Dendritic cell treated with granulocyte-macrophage colony-stimulating factor and Interleukin-4, amounts not matched to agents 40 ng/mL and 50 ng/mL, for 4 days (primary cell): ENCODE measurements around the gene ADCY9.
"Not testable (repeated sequence)": the region's sequence is repeated elsewhere in the genome, so short reads cannot be mapped to it uniquely, and the experiment has no call there.

ENCODE experiments used
- H3K27ac Mint-ChIP-seq: one replicate; pipeline ENCODE4 v1.8.0; 2022; ENCODE audit warnings: mild to moderate bottlenecking, mixed read lengths
- H3K27me3 Mint-ChIP-seq: one replicate; pipeline ENCODE4 v1.8.0; 2022; ENCODE audit warnings: mild to moderate bottlenecking, mixed read lengths
- H3K36me3 Mint-ChIP-seq: one replicate; pipeline ENCODE4 v1.8.0; 2022; ENCODE audit warnings: low read depth, mixed read lengths
- H3K4me1 Mint-ChIP-seq: one replicate; pipeline ENCODE4 v1.8.0; 2022; ENCODE audit warnings: low read depth, mixed read lengths
- H3K4me3 Mint-ChIP-seq: one replicate; pipeline ENCODE4 v1.8.0; 2022; ENCODE audit warnings: mild to moderate bottlenecking, moderate library complexity, mixed read lengths
- H3K9me3 Mint-ChIP-seq: one replicate; pipeline ENCODE4 v1.8.0; 2022; ENCODE audit warnings: mixed read lengths
- intact Hi-C: fragments of 100-400 bp; cut with micrococcal nuclease; formaldehyde crosslinking; loops from one replicate; pipeline ENCODE4 v1.15.0; 2022

ADCY9 gene

DNA sequence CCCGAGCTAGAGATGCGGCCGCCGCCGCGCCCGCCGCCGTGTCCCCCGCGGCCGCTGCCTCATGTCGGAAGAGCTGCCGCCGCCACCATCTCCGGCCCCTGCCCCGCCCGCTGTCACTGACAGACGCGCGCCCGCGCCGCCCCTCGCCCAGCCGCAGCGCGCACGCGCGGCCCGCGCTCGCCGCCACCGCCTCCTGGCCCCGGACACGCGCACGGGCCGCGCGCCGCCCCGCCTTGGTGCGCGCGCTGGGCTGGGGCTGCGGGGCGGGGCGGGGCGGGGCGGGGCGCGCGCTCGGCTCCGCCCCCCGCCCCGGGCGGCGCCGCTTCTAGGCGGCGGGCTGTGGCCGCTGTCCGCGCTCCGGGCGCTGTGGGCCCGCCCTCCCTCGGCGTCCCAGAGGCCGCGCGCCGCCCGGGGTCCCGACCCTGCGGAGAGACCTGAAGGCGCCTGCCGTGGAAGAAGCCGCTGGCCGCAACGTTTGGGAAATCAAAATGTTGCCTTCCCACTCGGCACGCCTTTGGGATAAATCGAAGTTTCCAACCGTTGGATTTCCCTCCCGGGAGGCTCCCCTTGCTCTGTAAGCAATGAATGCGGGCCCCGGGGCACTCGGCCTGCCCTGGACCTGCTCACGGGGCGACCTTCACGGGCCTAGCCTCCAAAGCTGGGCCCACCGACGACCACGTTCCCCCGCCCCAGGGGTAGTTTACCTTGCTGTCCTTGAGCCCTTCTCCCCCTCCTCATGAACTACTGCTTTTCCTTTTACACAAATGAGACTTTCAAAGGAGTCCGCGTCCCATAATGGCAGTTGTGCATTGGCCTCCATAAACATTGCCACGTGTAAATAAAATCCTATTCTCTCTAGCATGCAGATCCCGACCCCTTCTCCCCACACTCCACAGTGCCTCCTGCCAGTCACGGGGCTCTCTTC lies at the start of gene ADCY9:
ADCY9 (minus strand) TSS at position 118 of the 925 bp plus-strand sequence. CDS start 1,000 bp downstream, outside the sequence.
- intact Hi-C loops: loop anchor here (2.0 to 10.0 kb wide), 2 partner anchors 132 to 136 kb away; no protein-coding TSS in a partner anchor
- Mint-ChIP-seq H3K27ac (peak within 1 kb of the TSS; percentile 64), H3K4me1 (peaks cover 48% of the 10 kb centered on the region), H3K4me3 (peak within 1 kb of the TSS; percentile 84), H3K9me3 (no peaks in the 10 kb centered on the region), H3K27me3 (peaks cover 38% of the 10 kb centered on the region), H3K36me3 (peaks cover 13% of the 10 kb centered on the region)

DNA sequence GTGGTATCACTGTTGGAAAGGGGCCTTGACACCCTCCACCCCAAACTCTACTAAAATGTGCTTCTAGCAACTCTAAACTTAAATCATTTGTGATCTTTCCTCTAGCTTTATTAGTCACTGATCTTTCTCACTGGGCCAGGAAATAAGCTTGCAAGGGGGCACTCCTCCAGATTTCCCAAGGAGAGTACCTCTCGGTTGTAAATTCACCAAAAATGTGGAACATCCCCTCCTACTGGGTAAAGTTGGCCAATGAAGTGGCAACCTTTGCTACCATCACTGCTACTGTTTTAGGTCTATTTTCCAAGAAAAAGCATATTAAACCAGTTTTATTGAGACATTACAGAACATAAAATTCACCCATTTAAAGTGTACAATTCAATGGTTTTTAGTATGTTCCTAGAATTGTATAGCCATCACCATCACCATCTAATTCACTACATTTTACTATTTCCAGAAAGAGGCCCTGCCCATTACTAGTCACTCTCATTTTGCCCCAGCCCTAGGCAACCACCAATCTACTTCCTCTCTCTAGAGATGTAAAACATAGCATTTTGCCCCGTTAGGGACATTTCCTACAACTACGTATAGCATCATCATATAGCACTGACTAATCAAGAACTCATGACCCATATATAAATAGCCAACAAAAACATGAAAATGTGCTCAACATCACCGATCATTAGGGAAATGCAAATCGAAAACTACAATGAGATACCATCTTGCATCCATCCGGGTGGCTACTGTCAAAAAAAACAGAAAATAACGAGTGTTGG lies 44.6 kb upstream of the ADCY9 start:
- Mint-ChIP-seq H3K4me3 (no peak overlapping the region), H3K9me3 (no peaks in the 10 kb centered on the region), H3K4me1 (peaks cover 24% of the 10 kb centered on the region), H3K36me3 (no peaks in the 10 kb centered on the region), H3K27ac (no peak overlapping the region), H3K27me3 (peaks cover 24% of the 10 kb centered on the region)
- intact Hi-C loops: no loop called here

DNA sequence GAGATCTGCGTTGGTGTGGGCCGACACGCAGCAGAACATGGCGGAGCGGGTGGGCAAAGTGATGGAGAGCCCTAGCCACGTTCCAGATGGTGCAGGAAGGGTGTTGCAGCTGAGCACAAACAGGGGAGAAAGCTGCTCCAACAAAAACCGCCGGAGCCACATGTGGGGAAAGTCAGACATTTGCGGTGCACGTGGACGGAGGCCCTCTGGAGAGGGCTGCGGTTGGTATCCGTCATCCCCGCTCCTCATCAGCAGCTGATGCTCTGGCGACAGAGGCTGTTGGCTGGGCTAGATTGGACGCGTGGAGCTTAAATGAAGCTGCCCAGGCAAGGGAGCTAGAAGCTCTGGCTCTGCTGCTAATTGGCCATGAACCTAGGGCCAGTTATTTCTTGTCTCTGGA lies 43.5 kb upstream of the ADCY9 start:
- no peak overlapping the region for H3K4me3 Mint-ChIP-seq
- no peak overlapping the region for H3K27ac Mint-ChIP-seq
- peaks cover 24% of the 10 kb centered on the region for H3K4me1 Mint-ChIP-seq
- no peaks in the 10 kb centered on the region for H3K9me3 Mint-ChIP-seq
- no peaks in the 10 kb centered on the region for H3K36me3 Mint-ChIP-seq
- peaks cover 34% of the 10 kb centered on the region for H3K27me3 Mint-ChIP-seq
- intact Hi-C loops: no loop called here

DNA sequence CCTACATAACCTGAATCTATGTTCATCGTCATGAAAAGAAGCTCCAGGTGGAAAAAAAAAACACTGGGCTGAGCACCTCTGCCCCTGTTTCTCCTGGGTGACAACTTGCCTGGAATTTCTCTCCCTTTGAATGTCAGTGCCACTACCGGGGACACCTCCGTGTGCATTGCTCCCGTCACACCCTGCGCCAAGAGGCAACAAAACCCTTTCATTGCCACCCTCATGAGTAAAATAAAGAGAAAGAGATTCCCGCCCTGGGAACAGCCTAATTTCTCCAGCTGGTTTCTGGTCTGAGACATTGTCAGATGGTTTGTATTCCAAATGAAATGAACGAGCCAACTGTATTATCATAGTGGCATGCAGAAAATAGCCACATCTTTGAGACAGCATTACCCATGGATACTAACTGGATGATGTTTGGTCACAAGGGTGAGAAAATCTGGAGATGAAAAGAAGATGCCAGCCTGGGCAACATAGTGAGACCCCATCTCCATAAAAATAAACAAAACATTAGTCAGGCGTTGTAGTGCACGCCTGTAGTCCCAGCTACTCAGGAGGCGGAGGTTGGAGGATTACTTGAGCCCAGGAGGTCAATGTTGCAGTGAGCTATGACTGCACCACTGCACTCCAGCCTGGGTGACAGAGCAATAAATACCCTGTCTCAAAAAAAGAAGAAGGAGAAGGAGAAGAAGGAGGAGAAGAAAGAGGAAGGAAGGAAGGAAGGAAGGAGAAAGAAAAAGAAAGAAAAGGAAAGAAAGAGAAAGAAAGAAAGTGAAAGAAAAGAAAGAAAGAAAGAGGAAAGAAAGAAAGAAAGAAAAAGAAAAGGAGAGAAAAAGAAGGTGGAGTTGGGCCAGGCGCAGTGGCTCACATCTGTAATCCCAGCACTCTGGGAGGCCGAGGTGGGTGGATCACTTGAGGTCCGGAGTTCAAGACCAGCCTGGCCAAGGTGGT lies 42.2 kb upstream of the ADCY9 start:
- Mint-ChIP-seq H3K4me3 (no peak overlapping the region), H3K36me3 (no peaks in the 10 kb centered on the region), H3K27ac (no peak overlapping the region), H3K9me3 (no peaks in the 10 kb centered on the region), H3K4me1 (peaks cover 24% of the 10 kb centered on the region), H3K27me3 (peaks cover 46% of the 10 kb centered on the region)
- intact Hi-C loops: no loop called here

DNA sequence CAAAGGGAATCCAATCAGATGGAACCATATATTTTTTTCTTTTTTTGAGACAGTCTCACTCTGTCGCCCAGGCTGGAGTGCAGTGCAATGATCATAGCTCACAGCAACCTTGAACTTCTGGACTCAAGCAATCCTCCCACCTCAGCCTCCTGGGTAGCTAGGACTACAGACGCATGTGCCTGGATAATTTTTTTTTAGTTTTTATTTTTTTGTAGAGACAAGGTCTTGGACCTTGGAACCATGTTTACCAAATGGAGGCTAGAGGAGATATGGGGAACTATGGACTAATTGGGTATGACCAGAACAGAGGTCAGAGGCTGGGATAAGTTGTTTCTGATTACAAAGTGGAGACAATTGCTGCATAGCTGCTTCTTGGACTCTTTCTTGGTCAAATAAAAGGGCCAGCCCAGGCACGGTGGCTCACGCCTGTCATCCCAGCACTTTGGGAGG lies 41.2 kb upstream of the ADCY9 start:
- intact Hi-C loops: no loop called here
- H3K9me3 Mint-ChIP-seq: no peaks in the 10 kb centered on the region
- no peak overlapping the region for H3K4me3 Mint-ChIP-seq
- peaks cover 47% of the 10 kb centered on the region for H3K27me3 Mint-ChIP-seq
- H3K36me3 Mint-ChIP-seq: no peaks in the 10 kb centered on the region
- H3K27ac Mint-ChIP-seq: no peak overlapping the region
- H3K4me1 Mint-ChIP-seq: peaks cover 24% of the 10 kb centered on the region

DNA sequence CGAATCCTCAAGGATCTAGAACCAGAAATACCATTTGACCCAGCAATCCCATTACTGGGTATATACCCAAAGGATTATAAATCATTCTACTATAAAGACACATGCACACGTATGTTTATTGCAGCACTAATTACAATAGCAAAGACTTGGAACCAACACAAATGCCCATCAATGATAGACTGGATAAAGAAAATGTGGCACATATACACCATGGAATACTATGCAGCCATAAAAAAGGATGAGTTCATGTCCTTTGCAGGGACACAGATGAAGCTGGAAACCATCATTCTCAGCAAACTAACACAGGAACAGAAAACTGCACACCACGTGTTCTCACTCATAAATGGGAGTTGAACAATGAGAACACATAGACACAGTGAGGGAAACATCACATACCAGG lies 40.3 kb upstream of the ADCY9 start:
- intact Hi-C loops, H3K36me3 Mint-ChIP-seq, H3K27ac Mint-ChIP-seq, H3K4me3 Mint-ChIP-seq, H3K9me3 Mint-ChIP-seq: not testable (repeated sequence)
- Mint-ChIP-seq H3K4me1 (peaks cover 24% of the 10 kb centered on the region), H3K27me3 (peaks cover 47% of the 10 kb centered on the region)

DNA sequence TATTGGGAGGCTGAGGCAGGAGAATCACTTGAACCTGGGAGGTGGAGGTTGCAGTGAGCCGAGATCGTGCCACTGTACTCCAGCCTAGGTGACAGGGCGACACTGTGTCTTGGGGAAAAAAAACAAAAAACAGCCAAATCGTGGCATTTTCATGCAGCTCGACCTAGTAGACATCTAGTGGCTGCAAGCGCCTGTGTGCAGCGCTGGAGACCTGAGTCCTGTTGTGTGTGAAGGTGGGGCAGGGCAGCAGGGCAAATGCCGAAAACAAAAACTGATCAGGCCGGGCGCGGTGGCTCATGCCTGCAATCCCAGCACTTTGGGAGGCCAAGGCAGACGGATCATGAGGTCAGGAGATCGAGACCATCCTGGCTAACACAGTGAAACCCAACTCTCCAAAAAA lies 37.1 kb upstream of the ADCY9 start:
- H3K4me1 Mint-ChIP-seq, H3K4me3 Mint-ChIP-seq, H3K36me3 Mint-ChIP-seq, H3K9me3 Mint-ChIP-seq, H3K27ac Mint-ChIP-seq, intact Hi-C loops: not testable (repeated sequence)
- H3K27me3 Mint-ChIP-seq: peaks cover 38% of the 10 kb centered on the region

DNA sequence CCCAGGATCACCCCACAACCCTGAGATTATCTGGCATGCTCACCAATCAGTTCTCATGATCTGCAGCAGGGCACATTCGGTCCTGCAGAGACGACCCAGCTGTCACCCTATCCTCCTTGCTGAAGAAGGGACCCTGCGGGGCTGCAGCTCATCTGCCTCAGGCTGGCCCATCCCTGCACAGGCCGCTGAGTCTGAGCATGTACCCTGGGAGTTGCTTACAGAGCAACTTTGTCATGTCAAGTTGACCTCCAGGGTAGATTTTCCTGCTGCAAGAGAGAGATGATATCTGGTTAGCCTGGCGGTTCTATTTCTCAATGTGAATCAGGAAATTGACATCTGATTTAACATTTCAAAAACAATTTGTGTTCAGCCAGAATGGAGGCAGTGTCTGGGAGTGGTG lies 36.0 kb upstream of the ADCY9 start:
- intact Hi-C loops: no loop called here

DNA sequence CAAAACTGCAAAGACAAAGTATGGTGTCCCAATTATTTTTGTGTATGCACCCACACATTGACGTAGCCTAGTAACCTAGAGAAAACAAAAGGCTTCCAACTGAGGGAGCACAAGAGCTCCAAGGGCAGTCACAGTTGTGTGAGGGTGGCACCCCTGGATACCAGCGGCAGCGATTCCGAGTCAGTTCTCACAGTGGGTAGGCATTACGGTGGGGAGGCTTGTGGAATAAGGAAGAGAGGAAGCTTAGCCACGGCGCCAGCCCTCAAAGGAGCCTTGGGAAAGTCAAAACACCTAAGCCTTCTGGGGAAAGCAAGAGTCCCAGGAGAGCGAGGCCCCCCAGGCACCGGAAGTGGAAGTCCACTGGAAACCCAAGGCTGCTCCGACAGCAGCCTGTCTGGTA lies 31.0 kb upstream of the ADCY9 start:
- Mint-ChIP-seq H3K27me3 (peaks cover 23% of the 10 kb centered on the region), H3K4me3 (no peak overlapping the region), H3K9me3 (no peaks in the 10 kb centered on the region), H3K36me3 (no peaks in the 10 kb centered on the region), H3K4me1 (peaks cover 12% of the 10 kb centered on the region), H3K27ac (no peak overlapping the region)
- intact Hi-C loops: no loop called here

More for the DNA sequence above, 36.0 kb upstream of the ADCY9 start:
- H3K4me1 Mint-ChIP-seq: no peaks in the 10 kb centered on the region
- H3K9me3 Mint-ChIP-seq: no peaks in the 10 kb centered on the region
- H3K36me3 Mint-ChIP-seq: no peaks in the 10 kb centered on the region
- no peak overlapping the region for H3K4me3 Mint-ChIP-seq
- H3K27ac Mint-ChIP-seq: no peak overlapping the region
- H3K27me3 Mint-ChIP-seq: peaks cover 32% of the 10 kb centered on the region

DNA sequence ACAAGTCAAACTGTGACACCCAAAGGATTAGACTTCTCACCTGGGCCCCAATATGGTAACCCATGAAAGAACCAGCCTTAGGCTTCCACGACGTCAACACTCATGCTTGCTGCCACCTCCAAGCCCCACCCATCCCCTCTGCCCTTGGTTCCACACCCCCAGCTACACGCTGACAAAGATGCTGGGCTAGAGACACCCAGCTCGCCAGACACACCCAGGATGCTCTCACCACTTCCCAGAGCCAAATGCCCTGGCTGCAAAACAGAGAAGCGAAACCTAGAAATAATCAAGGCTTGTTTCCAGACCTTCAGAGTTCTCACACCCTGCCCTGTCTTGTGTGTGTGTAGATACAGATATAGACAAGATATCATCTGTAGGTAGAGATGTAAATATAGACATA lies 26.0 kb upstream of the ADCY9 start:
- H3K4me1 Mint-ChIP-seq: peaks cover 23% of the 10 kb centered on the region
- H3K36me3 Mint-ChIP-seq: no peaks in the 10 kb centered on the region
- peak overlapping the region; percentile 30 for H3K27ac Mint-ChIP-seq
- no peak overlapping the region for H3K4me3 Mint-ChIP-seq
- no peaks in the 10 kb centered on the region for H3K9me3 Mint-ChIP-seq
- H3K27me3 Mint-ChIP-seq: peaks cover 32% of the 10 kb centered on the region
- intact Hi-C loops: no loop called here

DNA sequence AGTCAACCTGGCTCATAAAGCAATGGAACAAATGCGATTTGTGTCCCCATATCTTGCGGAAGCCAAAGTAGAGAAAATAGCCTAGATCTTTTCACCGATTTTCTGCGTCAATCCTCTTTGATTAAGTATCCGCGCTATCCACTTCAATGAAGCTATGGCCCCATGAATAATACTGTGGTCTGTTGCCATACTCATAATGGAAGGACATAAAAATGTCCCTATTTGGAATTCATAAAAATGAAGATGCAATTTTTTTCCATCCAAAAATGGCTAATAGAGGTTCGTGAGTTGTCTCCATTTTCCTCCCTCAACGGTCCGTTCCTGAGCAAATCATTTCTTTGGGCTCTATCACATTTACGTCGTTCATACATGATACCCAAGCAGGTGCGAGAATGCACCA lies 25.4 kb upstream of the ADCY9 start:
- Mint-ChIP-seq H3K27ac (no peak overlapping the region), H3K4me1 (peaks cover 23% of the 10 kb centered on the region), H3K36me3 (no peaks in the 10 kb centered on the region), H3K4me3 (no peak overlapping the region), H3K9me3 (no peaks in the 10 kb centered on the region), H3K27me3 (peaks cover 33% of the 10 kb centered on the region)
- intact Hi-C loops: no loop called here

DNA sequence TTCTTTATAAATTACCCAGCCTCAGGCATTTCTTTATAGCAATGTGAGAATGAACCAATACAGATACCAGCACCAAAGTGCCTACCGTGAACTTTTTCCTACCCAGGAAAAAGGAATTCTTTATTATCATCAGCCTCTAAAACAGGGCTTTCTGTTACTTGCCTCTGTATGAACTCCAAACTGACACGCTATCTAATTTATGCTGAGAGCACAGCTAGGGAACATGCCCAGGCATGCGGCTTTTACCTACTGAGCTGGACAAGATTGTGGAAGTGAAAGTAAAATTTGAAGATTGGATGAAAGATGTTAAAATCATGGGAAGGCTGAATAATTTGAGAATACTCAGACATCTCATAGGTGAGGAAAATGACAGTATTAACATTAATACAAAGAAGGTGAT lies 24.4 kb upstream of the ADCY9 start:
- intact Hi-C loops: no loop called here
- no peak overlapping the region for H3K27ac Mint-ChIP-seq
- H3K9me3 Mint-ChIP-seq: no peaks in the 10 kb centered on the region
- peaks cover 23% of the 10 kb centered on the region for H3K4me1 Mint-ChIP-seq
- H3K36me3 Mint-ChIP-seq: no peaks in the 10 kb centered on the region
- H3K4me3 Mint-ChIP-seq: no peak overlapping the region
- H3K27me3 Mint-ChIP-seq: peaks cover 39% of the 10 kb centered on the region

DNA sequence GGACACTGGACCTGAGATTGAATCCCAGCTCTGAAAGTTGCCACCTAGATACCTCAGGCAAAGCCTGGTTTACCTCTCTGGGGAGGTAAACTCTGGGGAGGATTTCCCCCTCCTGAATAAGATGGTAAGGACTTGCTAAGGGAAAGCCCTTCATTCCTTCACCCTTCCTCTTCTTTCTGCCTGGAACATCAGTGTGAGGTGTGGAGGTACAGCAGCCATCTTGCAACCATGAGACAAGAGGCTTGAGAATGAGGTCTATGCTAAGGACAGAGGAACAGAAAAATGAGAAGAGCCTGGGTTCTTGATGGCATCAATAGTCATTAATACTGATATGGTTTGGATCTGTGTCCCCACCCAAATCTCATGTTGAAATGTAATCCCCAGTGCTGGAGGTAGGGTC lies 23.7 kb upstream of the ADCY9 start:
- Mint-ChIP-seq H3K4me1 (peaks cover 23% of the 10 kb centered on the region), H3K9me3 (no peaks in the 10 kb centered on the region), H3K27me3 (peaks cover 42% of the 10 kb centered on the region), H3K36me3 (no peaks in the 10 kb centered on the region), H3K27ac (no peak overlapping the region), H3K4me3 (no peak overlapping the region)
- intact Hi-C loops: no loop called here
